ENCODE measurements around the gene PAX5.

The PAX5 gene

GRCh38 chr9:36956908-36957307, 77.2 kb downstream of the PAX5 start:
- DNase-seq, result no peak

GRCh38 chr9:36950389-36950788, 83.7 kb downstream of the PAX5 start:
- DNase-seq, result no peak

GRCh38 chr9:36949466-36949865, 84.6 kb downstream of the PAX5 start:
- no peak for DNase-seq

GRCh38 chr9:36948051-36948450, 86.0 kb downstream of the PAX5 start:
- DNase-seq, result no peak

GRCh38 chr9:36946653-36947052, 87.4 kb downstream of the PAX5 start:
- DNase-seq, result no peak

- no peak for DNase-seq
Observed at GRCh38 chr9:36945999-36946398, 88.1 kb downstream of the PAX5 start.

- DNase-seq, result no peak
Observed at GRCh38 chr9:36942891-36943290, 91.2 kb downstream of the PAX5 start.

GRCh38 chr9:36941441-36941840, 92.6 kb downstream of the PAX5 start:
- DNase-seq, result no peak

- no peak for DNase-seq
Observed at GRCh38 chr9:36940881-36941280, 93.2 kb downstream of the PAX5 start.

GRCh38 chr9:36940500-36940853, 93.6 kb downstream of the PAX5 start:
- no peak for DNase-seq

GRCh38 chr9:36939655-36940499, 94.2 kb downstream of the PAX5 start:
- no peak for DNase-seq

- no peak for DNase-seq
Observed at GRCh38 chr9:36939214-36939613, 94.9 kb downstream of the PAX5 start.

- DNase-seq, result no peak
Observed at GRCh38 chr9:36938617-36939016, 95.5 kb downstream of the PAX5 start.

GRCh38 chr9:36937951-36938350, 96.1 kb downstream of the PAX5 start:
- DNase-seq, result no peak

GRCh38 chr9:36937346-36937745, 96.7 kb downstream of the PAX5 start:
- DNase-seq, result no peak

GRCh38 chr9:36936498-36936831, 97.6 kb downstream of the PAX5 start:
- DNase-seq, result no peak

- DNase-seq, result no peak
Observed at GRCh38 chr9:36935768-36936497, 98.1 kb downstream of the PAX5 start.

GRCh38 chr9:36935332-36935731, 98.7 kb downstream of the PAX5 start:
- DNase-seq, result no peak

GRCh38 chr9:36934478-36935065, 99.5 kb downstream of the PAX5 start:
- no peak for DNase-seq

- no peak for DNase-seq
Observed at GRCh38 chr9:36933676-36934215, 100.3 kb downstream of the PAX5 start.

- DNase-seq, result no peak
Observed at GRCh38 chr9:36932198-36932597, 101.9 kb downstream of the PAX5 start.

- no peak for DNase-seq
Observed at GRCh38 chr9:36930941-36931340, 103.1 kb downstream of the PAX5 start.

GRCh38 chr9:36929350-36929675, 104.8 kb downstream of the PAX5 start:
- DNase-seq, result no peak
